ENCODE data around the gene DDIT3. TPM values are rescaled to one million over a fixed set of nuclear protein-coding genes. Genes with fewer than 3 reads are reported as not detected.

The DDIT3 gene
- polyA plus RNA-seq, 1 donor from 2014 or later: 24.0 TPM

- Histone ChIP-seq H3K79me2 (replicated peaks; ENCODE audit: insufficient read depth, low read length) (peaks cover 81% of the 10 kb centered on the region), H3K36me3 (ENCODE audit: insufficient read depth, low read length) (no peaks in the 10 kb centered on the region), H3K9me3 (ENCODE audit: low read length) (no peaks in the 10 kb centered on the region), H3K27me3 (ENCODE audit: insufficient read depth, low read depth, low read length) (no peaks in the 10 kb centered on the region), H3K9me2 (ENCODE audit: insufficient read depth, low read length) (no peaks in the 10 kb centered on the region), H3K27ac (ENCODE audit: low read length) (peak within 1 kb of the TSS; percentile 91), H2AFZ (ENCODE audit: low read depth, low read length) (peak within 1 kb of the TSS; percentile 68), H3K9ac (ENCODE audit: low read length) (peak within 1 kb of the TSS; percentile 99), H3K4me2 (ENCODE audit: low read length) (peak within 1 kb of the TSS; percentile 90), H3F3A (ENCODE audit: insufficient read depth, low read length, poor library complexity, severe bottlenecking) (peaks cover 7% of the 10 kb centered on the region), H3K4me3 (ENCODE audit: low read length) (peak within 1 kb of the TSS; percentile 79), H4K20me1 (ENCODE audit: insufficient read depth) (peaks cover 5% of the 10 kb centered on the region)
- TF ChIP-seq RAD21 (conservative IDR thresholded peaks at IDR 0.05) (no peak), TAF1 (IDR thresholded peaks at IDR 0.05; ENCODE audit: low read depth) (peak; percentile 85), POLR2AphosphoS5 (IDR thresholded peaks at IDR 0.05) (peak; percentile 95), SMC3 (conservative IDR thresholded peaks at IDR 0.05; ENCODE audit: poor library complexity) (no peak), MXI1 (conservative IDR thresholded peaks at IDR 0.05; ENCODE audit: poor library complexity, severe bottlenecking) (peak; percentile 69), EZH2 (IDR thresholded peaks at IDR 0.05; ENCODE audit: borderline replicate concordance, insufficient read depth, low read length, poor library complexity, severe bottlenecking) (no peak), REST (IDR thresholded peaks at IDR 0.05; ENCODE audit: borderline replicate concordance) (peak; percentile 77), EP300 (conservative IDR thresholded peaks at IDR 0.05; ENCODE audit: poor library complexity, severe bottlenecking) (peak; percentile 10), CTCF (IDR thresholded peaks at IDR 0.05; ENCODE audit: poor library complexity, severe bottlenecking) (peak; percentile 35)
Measured at GRCh38 chr12:57549909-57550640, 29.8 kb upstream of the DDIT3 start, which contains the start of gene KIF5A. TSS of gene KIF5A (plus strand) at chr12:57550044. CDS start at chr12:57550272, 228 bp downstream.

GRCh38 chr12:57549203-57549908 is 29.0 kb upstream of the DDIT3 start:
- H2AFZ ChIP-seq (ENCODE audit: low read depth, low read length): peak overlapping the region; percentile 68
- peak overlapping the region; percentile 99 for H3K9ac ChIP-seq (ENCODE audit: low read length)
- H4K20me1 ChIP-seq (ENCODE audit: insufficient read depth): no peaks in the 10 kb centered on the region
- H3K27me3 ChIP-seq (ENCODE audit: insufficient read depth, low read depth, low read length): no peaks in the 10 kb centered on the region
- H3K4me2 ChIP-seq (ENCODE audit: low read length): peak overlapping the region; percentile 17
- H3K9me3 ChIP-seq (ENCODE audit: low read length): no peaks in the 10 kb centered on the region
- H3K27ac ChIP-seq (ENCODE audit: low read length): peak overlapping the region; percentile 91
- peaks cover 7% of the 10 kb centered on the region for H3F3A ChIP-seq (ENCODE audit: insufficient read depth, low read length, poor library complexity, severe bottlenecking)
- no peaks in the 10 kb centered on the region for H3K36me3 ChIP-seq (ENCODE audit: insufficient read depth, low read length)
- TF ChIP-seq EP300 (conservative IDR thresholded peaks at IDR 0.05; ENCODE audit: poor library complexity, severe bottlenecking): no peak
- no peak for TF ChIP-seq EZH2 (IDR thresholded peaks at IDR 0.05; ENCODE audit: borderline replicate concordance, insufficient read depth, low read length, poor library complexity, severe bottlenecking)
- TF ChIP-seq CTCF (IDR thresholded peaks at IDR 0.05; ENCODE audit: poor library complexity, severe bottlenecking): no peak
- TF ChIP-seq RAD21 (conservative IDR thresholded peaks at IDR 0.05): no peak
- no peak for TF ChIP-seq REST (IDR thresholded peaks at IDR 0.05; ENCODE audit: borderline replicate concordance)
- no peak for TF ChIP-seq POLR2AphosphoS5 (IDR thresholded peaks at IDR 0.05)
- H3K9me2 ChIP-seq (ENCODE audit: insufficient read depth, low read length): no peaks in the 10 kb centered on the region
- peak overlapping the region; percentile 79 for H3K4me3 ChIP-seq (ENCODE audit: low read length)
- H3K79me2 ChIP-seq (replicated peaks; ENCODE audit: insufficient read depth, low read length): peaks cover 81% of the 10 kb centered on the region
